HepG2 (cell line): ENCODE measurements around the gene RNF149.

Experiments used
- CBX5 ChIP-seq: sonication (generic); formaldehyde crosslinking; IDR thresholded peaks from 2 replicates; pipeline ENCODE4 v1.4.0; 2020; ENCODE audit warnings: missing genetic modification reagents, borderline replicate concordance
- MYC ChIP-seq: sonication (generic); formaldehyde crosslinking; IDR thresholded peaks from 2 replicates; pipeline ENCODE4 v1.9.0; 2021; ENCODE audit warnings: missing genetic modification reagents, borderline replicate concordance
- POLR2A ChIP-seq, 2 experiments: IDR thresholded peaks; 2 replicates each; pipeline ENCODE4 v1.6.1; 2011; ENCODE audit warnings: low read depth in 2 of 2, low read length in 2 of 2, mild to moderate bottlenecking in 1 of 2, moderate library complexity in 1 of 2; ENCODE audit not compliant: insufficient read depth in 1 of 2
- RNF219 ChIP-seq: sonication (generic); formaldehyde crosslinking; IDR thresholded peaks from 2 replicates; pipeline ENCODE4 v1.5.0; 2020; ENCODE audit warnings: mild to moderate bottlenecking, missing genetic modification reagents
- THRA ChIP-seq: sonication (generic); formaldehyde crosslinking; IDR thresholded peaks from 2 replicates; pipeline ENCODE4 v1.4.0; 2020; ENCODE audit warnings: missing genetic modification reagents, borderline replicate concordance
- USF2 ChIP-seq, 2 experiments: sonication (generic) in 1 of 2; formaldehyde crosslinking in 1 of 2; IDR thresholded peaks; 2 replicates each; pipeline versions ENCODE4 v1.5.1 to v1.6.1; 2011 to 2020; ENCODE audit warnings: borderline replicate concordance in 1 of 2, low read depth in 1 of 2, low read length in 1 of 2, mild to moderate bottlenecking in 1 of 2, missing genetic modification reagents in 1 of 2, moderate library complexity in 1 of 2
- YY1 ChIP-seq: IDR thresholded peaks from 2 replicates; pipeline ENCODE4 v1.6.1; 2011; ENCODE audit warnings: low read length, low read depth, moderate library complexity, mild to moderate bottlenecking; ENCODE audit not compliant: insufficient read depth, insufficient replicate concordance
- ZHX1 ChIP-seq: sonication (generic); formaldehyde crosslinking; IDR thresholded peaks from 2 replicates; pipeline ENCODE4 v1.8.1; 2022; ENCODE audit warnings: low read depth, mild to moderate bottlenecking, missing genetic modification reagents
- ZNF703 ChIP-seq: sonication (generic); formaldehyde crosslinking; IDR thresholded peaks from 2 replicates; pipeline ENCODE4 v1.5.1; 2020; ENCODE audit warnings: missing genetic modification reagents, mild to moderate bottlenecking, moderate library complexity, borderline replicate concordance
- ZSCAN21 ChIP-seq: sonication (generic); formaldehyde crosslinking; IDR thresholded peaks from 2 replicates; pipeline ENCODE4 v1.8.0; 2022; ENCODE audit warnings: mild to moderate bottlenecking, missing genetic modification reagents, moderate library complexity, borderline replicate concordance
- TF ChIP-seq, protein P1 (sequence below): sonication (generic); formaldehyde crosslinking; IDR thresholded peaks from 2 replicates; pipeline ENCODE4 v1.5.0; 2020; ENCODE audit warnings: mild to moderate bottlenecking, missing genetic modification reagents, moderate library complexity
- TF ChIP-seq, protein P2 (sequence below): sonication (generic); formaldehyde crosslinking; IDR thresholded peaks from 2 replicates; pipeline ENCODE4 v1.4.0; 2020; ENCODE audit warnings: missing genetic modification reagents, mild to moderate bottlenecking, borderline replicate concordance

DNA sequence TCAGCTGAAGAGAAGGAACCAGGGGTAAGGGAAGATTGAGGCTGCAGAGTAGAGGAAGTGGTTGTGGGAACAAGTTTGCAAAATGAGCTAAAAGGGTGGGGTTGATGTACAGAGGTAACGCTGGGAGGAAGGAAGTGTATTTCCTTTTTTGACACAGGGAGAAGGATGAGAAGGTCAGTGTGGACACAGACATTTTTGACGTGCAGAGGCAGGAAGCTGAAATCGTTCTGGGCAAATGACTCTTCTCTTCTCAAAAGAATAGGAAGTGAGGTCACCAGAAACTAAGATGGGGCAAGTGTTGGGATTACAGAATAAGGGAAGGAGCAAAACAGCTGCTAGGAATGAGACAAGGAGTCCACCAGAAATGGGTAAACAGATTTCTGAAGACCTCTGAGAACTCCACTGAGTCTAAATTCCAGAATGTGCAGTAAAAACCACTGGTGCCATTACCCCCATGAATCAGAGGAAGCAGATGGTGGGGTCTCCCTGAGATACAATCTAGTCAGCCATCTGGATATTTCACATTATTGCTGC, 20.0 kb upstream of the RNF149 start:
- TF ChIP-seq RNF219 (CRISPR knock-in tag) (no peak), CBX5 (no peak), ZNF703 (no peak), THRA (no peak), ZHX1 (CRISPR knock-in tag) (no peak), POLR2A (IDR thresholded peaks at IDR 0.05; ENCODE audit: insufficient read depth in 1 of 2, low read depth in 2 of 2, low read length in 2 of 2) (no peak), USF2 (IDR thresholded peaks at IDR 0.05; ENCODE audit: low read depth, low read length) (no peak), USF2 (CRISPR knock-in tag; IDR thresholded peaks at IDR 0.05; ENCODE audit: borderline replicate concordance) (no peak), MYC (CRISPR knock-in tag) (no peak), YY1 (no peak), ZSCAN21 (no peak)
- TF ChIP-seq, protein P1, sequence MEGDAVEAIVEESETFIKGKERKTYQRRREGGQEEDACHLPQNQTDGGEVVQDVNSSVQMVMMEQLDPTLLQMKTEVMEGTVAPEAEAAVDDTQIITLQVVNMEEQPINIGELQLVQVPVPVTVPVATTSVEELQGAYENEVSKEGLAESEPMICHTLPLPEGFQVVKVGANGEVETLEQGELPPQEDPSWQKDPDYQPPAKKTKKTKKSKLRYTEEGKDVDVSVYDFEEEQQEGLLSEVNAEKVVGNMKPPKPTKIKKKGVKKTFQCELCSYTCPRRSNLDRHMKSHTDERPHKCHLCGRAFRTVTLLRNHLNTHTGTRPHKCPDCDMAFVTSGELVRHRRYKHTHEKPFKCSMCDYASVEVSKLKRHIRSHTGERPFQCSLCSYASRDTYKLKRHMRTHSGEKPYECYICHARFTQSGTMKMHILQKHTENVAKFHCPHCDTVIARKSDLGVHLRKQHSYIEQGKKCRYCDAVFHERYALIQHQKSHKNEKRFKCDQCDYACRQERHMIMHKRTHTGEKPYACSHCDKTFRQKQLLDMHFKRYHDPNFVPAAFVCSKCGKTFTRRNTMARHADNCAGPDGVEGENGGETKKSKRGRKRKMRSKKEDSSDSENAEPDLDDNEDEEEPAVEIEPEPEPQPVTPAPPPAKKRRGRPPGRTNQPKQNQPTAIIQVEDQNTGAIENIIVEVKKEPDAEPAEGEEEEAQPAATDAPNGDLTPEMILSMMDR (CRISPR knock-in tag): no peak
- TF ChIP-seq, protein P2, sequence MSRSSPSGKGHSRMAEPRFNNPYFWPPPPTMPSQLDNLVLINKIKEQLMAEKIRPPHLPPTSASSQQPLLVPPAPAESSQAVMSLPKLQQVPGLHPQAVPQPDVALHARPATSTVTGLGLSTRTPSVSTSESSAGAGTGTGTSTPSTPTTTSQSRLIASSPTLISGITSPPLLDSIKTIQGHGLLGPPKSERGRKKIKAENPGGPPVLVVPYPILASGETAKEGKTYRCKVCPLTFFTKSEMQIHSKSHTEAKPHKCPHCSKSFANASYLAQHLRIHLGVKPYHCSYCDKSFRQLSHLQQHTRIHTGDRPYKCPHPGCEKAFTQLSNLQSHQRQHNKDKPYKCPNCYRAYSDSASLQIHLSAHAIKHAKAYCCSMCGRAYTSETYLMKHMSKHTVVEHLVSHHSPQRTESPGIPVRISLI (CRISPR knock-in tag): no peak
